GM15510 (cell line): ENCODE measurements around the gene RFT1.

Source experiments
- POLR2A ChIP-seq: IDR thresholded peaks from 3 replicates; pipeline ENCODE4 v1.6.1; 2011; ENCODE audit warnings: borderline replicate concordance; ENCODE audit not compliant: insufficient read length; ENCODE audit errors: extremely low read depth

Gene RFT1

GRCh38 chr3:53103397-53104296, 26.6 kb downstream of the RFT1 start:
- TF ChIP-seq POLR2A, result no peak

GRCh38 chr3:53102601-53103147, 27.6 kb downstream of the RFT1 start:
- no peak for TF ChIP-seq POLR2A

GRCh38 chr3:53101956-53102355, 28.3 kb downstream of the RFT1 start:
- no peak for TF ChIP-seq POLR2A

DNA sequence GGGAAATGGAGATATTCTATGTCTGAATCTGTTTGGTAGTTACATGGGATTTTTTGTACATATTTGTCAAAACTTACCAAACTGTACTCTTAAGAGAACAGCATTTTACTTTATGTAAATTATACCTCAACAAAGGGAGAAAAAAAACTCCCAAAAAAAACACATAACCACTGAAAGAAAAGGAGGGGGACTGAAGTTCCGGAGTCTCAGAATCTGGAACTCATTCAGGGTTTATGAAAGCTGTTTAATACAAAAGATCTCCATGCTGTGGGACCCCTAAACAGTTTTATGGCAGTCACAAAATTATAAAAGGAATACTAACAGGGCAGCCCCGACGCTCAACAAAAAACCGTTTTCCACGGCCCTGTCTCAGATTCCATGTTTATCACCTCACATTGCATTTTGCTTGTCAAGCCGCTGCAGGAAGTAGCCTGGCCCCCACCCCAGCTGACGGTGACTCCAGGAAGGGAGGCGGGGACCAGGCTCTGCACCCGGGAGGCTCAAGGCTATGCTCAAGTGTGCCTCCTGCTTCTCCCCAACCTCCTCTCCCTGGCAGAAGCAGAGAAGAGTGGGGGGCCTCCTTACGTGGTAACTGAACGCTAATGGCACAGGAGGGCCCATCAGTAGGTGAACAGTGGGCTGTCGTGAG, 29.3 kb downstream of the RFT1 start:
- TF ChIP-seq POLR2A, result no peak

DNA sequence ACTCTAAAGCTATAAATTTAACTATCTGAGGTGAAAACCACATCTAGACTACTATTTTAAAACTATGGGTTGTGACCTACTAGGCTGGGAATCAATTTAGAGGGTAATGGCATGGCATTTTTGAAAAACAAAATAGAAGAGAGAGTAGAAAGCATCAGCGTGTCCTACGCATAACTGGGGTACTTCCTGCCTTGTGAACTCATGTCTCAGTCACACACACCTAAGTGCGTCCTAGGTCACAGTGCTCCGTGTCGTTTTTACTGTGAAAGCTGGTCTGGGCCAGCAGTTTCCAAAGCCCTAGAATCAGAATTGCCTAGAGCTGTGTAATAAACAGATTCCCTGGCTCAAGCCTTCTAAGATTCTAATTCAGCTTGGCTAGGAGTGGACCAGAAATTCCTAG, 32.3 kb downstream of the RFT1 start:
- TF ChIP-seq POLR2A, result no peak

- TF ChIP-seq POLR2A, result no peak
Observed at GRCh38 chr3:53092942-53093341, 37.3 kb downstream of the RFT1 start.

DNA sequence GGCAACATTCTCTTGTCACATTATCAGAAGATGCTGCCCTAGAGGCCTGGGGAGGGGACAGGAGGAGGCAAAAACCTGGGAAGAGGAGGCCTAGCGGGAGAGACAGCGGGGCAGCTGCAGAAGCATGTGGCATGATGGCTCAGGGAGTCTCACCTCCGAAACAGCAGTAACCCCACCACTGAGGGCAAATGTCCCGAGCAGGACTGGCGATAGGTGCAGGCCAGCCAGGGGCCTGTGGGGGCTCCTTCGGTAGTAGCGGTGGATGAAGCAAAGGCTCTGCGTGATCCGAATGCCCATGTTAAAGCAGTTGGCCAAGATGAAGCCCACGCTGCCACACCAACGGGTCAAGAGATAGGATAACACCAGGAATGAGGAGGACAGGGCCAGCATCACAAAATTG, 38.0 kb downstream of the RFT1 start:
- no peak for TF ChIP-seq POLR2A

DNA sequence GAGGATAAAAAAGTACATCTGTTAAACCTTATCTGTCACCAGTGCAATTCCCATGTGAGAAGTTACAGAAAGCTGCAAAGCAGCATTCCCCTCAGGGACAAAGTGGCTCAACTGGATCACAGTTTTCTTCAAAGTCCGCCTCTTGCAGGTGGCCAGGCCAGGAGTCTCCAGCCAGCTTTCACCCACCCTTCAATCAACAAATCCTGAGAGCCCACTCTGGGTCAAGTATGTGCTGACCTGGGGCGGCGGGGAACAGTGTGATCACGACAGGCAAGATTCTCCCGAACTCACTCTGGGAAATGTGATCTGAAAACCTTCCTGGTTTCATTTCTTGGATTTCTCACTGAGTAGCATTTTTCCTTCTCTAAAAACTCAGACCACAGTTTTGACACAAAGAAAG, 39.2 kb downstream of the RFT1 start:
- TF ChIP-seq POLR2A, result no peak

DNA sequence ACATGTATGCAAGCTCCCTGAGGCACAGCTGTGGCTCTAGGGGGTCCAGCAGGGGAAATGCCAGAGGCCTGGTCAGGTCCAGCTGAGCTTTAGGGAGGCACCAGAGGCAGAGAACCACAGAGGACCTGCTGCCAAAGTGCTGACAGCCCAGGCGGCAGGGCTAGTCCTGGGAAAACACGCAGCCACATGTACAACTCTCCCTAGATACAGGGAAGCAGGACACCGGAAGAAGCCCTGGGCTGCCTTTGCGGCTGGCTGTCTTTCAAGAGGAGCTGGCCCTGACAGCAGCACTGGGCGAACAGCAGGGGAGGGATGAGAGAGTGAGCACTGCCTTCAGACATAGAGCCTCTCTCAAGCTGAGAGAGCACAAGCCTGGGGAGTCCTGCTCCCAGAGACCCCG, 40.7 kb downstream of the RFT1 start:
- no peak for TF ChIP-seq POLR2A

GRCh38 chr3:53085476-53085875, 44.8 kb downstream of the RFT1 start:
- no peak for TF ChIP-seq POLR2A

DNA sequence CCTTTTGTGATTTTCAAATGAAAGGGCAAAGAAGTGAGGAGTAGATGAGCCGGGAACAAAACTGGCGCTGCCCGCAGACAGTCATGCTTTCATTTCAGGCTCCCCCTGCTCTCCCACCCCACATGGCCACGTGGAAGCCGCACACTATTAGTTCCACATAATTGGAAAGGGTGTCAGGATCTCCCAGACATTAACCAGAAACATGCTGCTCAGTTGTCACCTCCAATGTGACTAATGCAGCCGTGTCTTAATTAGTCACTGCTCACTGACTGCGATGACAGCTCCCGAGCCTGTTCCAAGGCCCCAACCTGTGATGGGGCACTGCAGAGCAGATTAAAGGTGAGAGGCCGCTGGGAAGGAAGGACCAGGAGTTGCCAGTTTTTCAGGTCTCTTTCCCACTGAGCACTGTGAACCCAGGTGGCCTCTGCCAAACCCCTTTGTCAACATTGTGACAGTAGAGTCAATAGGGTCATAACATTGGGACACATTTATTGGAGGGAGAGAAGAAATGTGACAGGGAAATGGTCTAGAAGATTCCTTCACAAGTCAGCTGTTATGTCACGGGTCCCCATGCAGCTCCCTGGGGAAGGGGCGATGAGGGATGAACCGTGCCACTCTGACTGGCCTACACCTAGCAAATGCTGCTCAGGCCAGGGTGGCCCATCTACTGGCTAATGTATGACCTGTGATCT, 45.8 kb downstream of the RFT1 start:
- no peak for TF ChIP-seq POLR2A

- no peak for TF ChIP-seq POLR2A
Observed at GRCh38 chr3:53083949-53084309, 46.3 kb downstream of the RFT1 start.

DNA sequence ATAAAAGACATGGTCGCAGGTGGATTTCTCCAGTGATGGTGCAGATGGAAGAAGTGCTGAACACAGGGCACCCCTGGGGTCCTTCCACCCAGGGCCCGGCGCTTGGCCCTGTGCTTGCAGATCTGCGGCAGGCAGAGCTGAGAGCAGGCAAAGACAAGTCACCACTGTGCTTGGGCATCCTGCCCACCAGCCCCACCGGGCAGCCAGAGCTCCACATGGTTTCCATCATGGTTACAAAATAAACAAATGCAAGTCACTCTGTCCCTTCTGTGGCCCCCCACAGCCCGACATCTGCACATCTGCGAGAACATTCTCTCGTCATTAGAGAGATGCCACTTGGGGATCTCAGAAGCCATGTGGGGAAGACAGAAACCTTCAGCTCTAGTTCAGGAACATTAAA, 46.7 kb downstream of the RFT1 start:
- TF ChIP-seq POLR2A, result no peak

DNA sequence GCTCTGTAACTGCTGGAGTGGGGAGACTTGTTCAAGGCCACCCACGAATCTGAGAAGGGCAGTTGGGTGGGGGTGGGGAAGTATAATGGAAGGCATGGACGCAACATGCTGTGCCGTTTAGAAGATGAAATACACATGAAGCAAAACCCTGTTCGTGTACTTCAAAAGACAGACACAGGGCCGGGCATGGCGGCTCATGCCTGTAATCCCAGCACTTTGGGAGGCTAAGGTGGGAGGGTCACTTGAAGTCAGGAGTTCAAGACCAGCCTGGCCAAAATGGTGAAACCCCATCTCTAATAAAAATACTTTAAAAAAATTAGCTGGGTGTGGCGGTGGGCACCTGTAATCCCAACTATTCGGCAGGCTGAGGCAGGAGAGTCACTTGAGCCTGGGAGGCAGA, 47.5 kb downstream of the RFT1 start:
- TF ChIP-seq POLR2A, result no peak

DNA sequence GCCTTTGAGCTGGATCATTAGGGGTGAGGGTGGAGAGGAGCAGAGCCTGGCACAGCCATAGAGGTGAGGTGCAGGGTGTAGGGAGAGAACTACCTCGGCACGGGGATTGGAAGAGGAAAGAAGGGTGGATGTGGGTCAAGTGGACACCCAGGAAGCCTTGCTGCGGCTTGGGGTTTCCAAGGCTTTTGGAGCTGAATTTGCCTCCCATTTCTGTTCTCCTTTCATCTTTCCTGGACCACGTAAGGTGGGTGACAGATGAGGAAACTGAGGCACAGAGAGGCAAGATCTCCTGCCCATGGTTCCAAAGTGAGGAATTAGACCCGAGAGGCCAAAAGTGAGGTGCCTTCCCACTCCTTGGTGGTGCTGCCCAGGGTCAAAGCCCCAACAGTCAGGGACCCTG, 48.9 kb downstream of the RFT1 start:
- no peak for TF ChIP-seq POLR2A
